SK-N-SH (cell line): ENCODE data around the gene SMAD7. TPM values are rescaled to one million over a fixed set of nuclear protein-coding genes. Genes with fewer than 3 reads are reported as not detected.

Experiments used
- CTCF ChIA-PET: fragments of 300-600, 350-600 bp; formaldehyde crosslinking; extraction: SDS; loops from one replicate; lab custom pipeline; 2021; lab: Yijun Ruan, JAX
- POLR2A ChIA-PET: fragments of 350-600 bp; sonication (Branson Sonifier 250); formaldehyde crosslinking; extraction: SDS; loops from one replicate; lab custom pipeline; 2020; ENCODE audit warnings: antibody characterized with exemption, inconsistent platforms; lab: Yijun Ruan, JAX
- DNase-seq: peaks from one replicate; pipeline ENCODE4 v3.0.0; 2012
- H2AFZ ChIP-seq: fragments of 200-600 bp; sonication (generic); 2 replicates; pipeline ENCODE4 v1.8.1; 2016; ENCODE audit warnings: antibody characterized with exemption, mild to moderate bottlenecking, low read depth
- H3F3A ChIP-seq: fragments of 200-600 bp; sonication (generic); replicated peaks from 2 replicates; pipeline ENCODE3; 2016; ENCODE audit warnings: antibody characterized with exemption, mild to moderate bottlenecking; ENCODE audit not compliant: insufficient read depth
- H3K27ac ChIP-seq, 2 experiments: fragments of 200-500 bp in 1 of 2; fragments of 200-600 bp in 1 of 2; sonication (Bioruptor generic) in 1 of 2; sonication (generic), shearing (Covaris generic) in 1 of 2; 2 replicates each; pipeline versions ENCODE4 v1.5.1 to v1.6.1; 2014 to 2016; ENCODE audit warnings: low read depth in 2 of 2, inconsistent platforms in 1 of 2, low read length in 1 of 2, mild to moderate bottlenecking in 1 of 2, mixed read lengths in 1 of 2
- H3K27me3 ChIP-seq: fragments of 200-600 bp; sonication (generic), shearing (Covaris generic); 2 replicates; pipeline ENCODE4 v1.6.1; 2016; ENCODE audit warnings: mixed run types; ENCODE audit not compliant: insufficient read depth
- H3K36me3 ChIP-seq, 2 experiments: fragments of 200-500 bp in 1 of 2; fragments of 200-600 bp in 1 of 2; sonication (Bioruptor generic) in 1 of 2; sonication (generic) in 1 of 2; replicated peaks in 1 of 2; 2 replicates each; pipeline versions ENCODE3 to v1.5.1; 2014 to 2016; ENCODE audit warnings: low read length in 1 of 2, mild to moderate bottlenecking in 1 of 2; ENCODE audit not compliant: insufficient read depth in 2 of 2, control insufficient read depth in 1 of 2
- H3K4me1 ChIP-seq, 2 experiments: fragments of 200-500 bp in 1 of 2; fragments of 200-600 bp in 1 of 2; sonication (Bioruptor generic) in 1 of 2; sonication (generic), shearing (Covaris generic) in 1 of 2; 2 replicates each; pipeline versions ENCODE4 v1.5.1 to v1.6.1; 2014 to 2016; ENCODE audit warnings: low read depth in 1 of 2, low read length in 1 of 2, mixed run types in 1 of 2; ENCODE audit not compliant: insufficient read depth in 2 of 2, control insufficient read depth in 1 of 2
- H3K4me2 ChIP-seq: fragments of 200-600 bp; sonication (generic), shearing (Covaris generic); 2 replicates; pipeline ENCODE4 v1.6.1; 2017; ENCODE audit warnings: mixed run types
- H3K4me3 ChIP-seq, 2 experiments: fragments of 200-500 bp in 1 of 2; fragments of 200-600 bp in 1 of 2; sonication (Bioruptor generic) in 1 of 2; sonication (generic), shearing (Covaris generic) in 1 of 2; 2 replicates each; pipeline versions ENCODE4 v1.5.1 to v1.8.1; 2014 to 2016; ENCODE audit warnings: low read depth in 2 of 2, inconsistent platforms in 1 of 2, low read length in 1 of 2, mild to moderate bottlenecking in 1 of 2, mixed read lengths in 1 of 2, moderate library complexity in 1 of 2
- H3K79me2 ChIP-seq: fragments of 200-600 bp; sonication (generic); 2 replicates; pipeline ENCODE4 v1.8.1; 2017; ENCODE audit warnings: mild to moderate bottlenecking; ENCODE audit not compliant: insufficient read depth
- H3K9ac ChIP-seq: fragments of 200-600 bp; sonication (generic); 2 replicates; pipeline ENCODE4 v1.6.1; 2017; ENCODE audit warnings: mixed run types
- H3K9me2 ChIP-seq: fragments of 200-600 bp; sonication (generic); 2 replicates; pipeline ENCODE4 v1.6.1; 2017; ENCODE audit warnings: mixed run types
- H3K9me3 ChIP-seq: fragments of 200-600 bp; sonication (generic); 2 replicates; pipeline ENCODE4 v1.6.1; 2017; ENCODE audit warnings: mixed run types, mild to moderate bottlenecking, moderate library complexity
- H4K20me1 ChIP-seq: fragments of 200-600 bp; sonication (generic); 2 replicates; pipeline ENCODE4 v1.6.1; 2017; ENCODE audit warnings: mild to moderate bottlenecking, mixed run types; ENCODE audit not compliant: insufficient read depth
- CHD2 ChIP-seq: fragments of 150-350 bp; IDR thresholded peaks from 2 replicates; pipeline ENCODE4 v1.6.1; 2018; ENCODE audit warnings: low read length; ENCODE audit not compliant: partially characterized antibody
- EZH2phosphoT487 ChIP-seq: fragments of 200-600 bp; sonication (generic); IDR thresholded peaks from 2 replicates; pipeline ENCODE4 v1.6.1; 2017; ENCODE audit warnings: low read depth, mixed run types, mild to moderate bottlenecking, antibody characterized with exemption, moderate library complexity, borderline replicate concordance
- FOSL2 ChIP-seq: IDR thresholded peaks from 2 replicates; pipeline ENCODE4 v1.4.0; 2012; ENCODE audit warnings: low read depth, mild to moderate bottlenecking, moderate library complexity, borderline replicate concordance
- FOXJ3 ChIP-seq: sonication (generic); formaldehyde crosslinking; IDR thresholded peaks from 2 replicates; pipeline ENCODE4 v1.5.1; 2020; ENCODE audit warnings: mild to moderate bottlenecking, missing genetic modification reagents
- FOXM1 ChIP-seq: IDR thresholded peaks from 2 replicates; pipeline ENCODE4 v1.4.0; 2012; ENCODE audit warnings: low read depth, mild to moderate bottlenecking
- GATA2 ChIP-seq: sonication (generic); formaldehyde crosslinking; IDR thresholded peaks from 2 replicates; pipeline ENCODE4 v1.5.0; 2020; ENCODE audit warnings: mild to moderate bottlenecking, missing genetic modification reagents
- JUND ChIP-seq: IDR thresholded peaks from 2 replicates; pipeline ENCODE4 v1.4.0; 2012
- MAX ChIP-seq: IDR thresholded peaks from 2 replicates; pipeline ENCODE4 v1.4.0; 2012; ENCODE audit warnings: low read depth
- NFIC ChIP-seq: IDR thresholded peaks from 2 replicates; pipeline ENCODE4 v1.4.0; 2012; ENCODE audit warnings: borderline replicate concordance
- NRF1 ChIP-seq: IDR thresholded peaks from 2 replicates; pipeline ENCODE4 v1.6.1; 2012; ENCODE audit warnings: low read depth, mild to moderate bottlenecking, low read length
- POLR2AphosphoS5 ChIP-seq: IDR thresholded peaks from 2 replicates; pipeline ENCODE4 v1.6.1; 2012; ENCODE audit warnings: low read depth, low read length
- RAD21 ChIP-seq: IDR thresholded peaks from 2 replicates; pipeline ENCODE4 v1.6.1; 2012; ENCODE audit warnings: mild to moderate bottlenecking, low read length
- RCOR1 ChIP-seq: fragments of 150-350 bp; IDR thresholded peaks from 2 replicates; pipeline ENCODE4 v1.6.1; 2017; ENCODE audit warnings: antibody characterized with exemption, low read length
- SIN3A ChIP-seq: IDR thresholded peaks from 2 replicates; pipeline ENCODE4 v1.6.1; 2012; ENCODE audit warnings: low read depth, mild to moderate bottlenecking, low read length, moderate library complexity, borderline replicate concordance
- SMC3 ChIP-seq: IDR thresholded peaks from 2 replicates; pipeline ENCODE4 v1.6.1; 2012; ENCODE audit warnings: low read depth, low read length, improper control_type of control experiment
- TAF1 ChIP-seq: IDR thresholded peaks from 2 replicates; pipeline ENCODE4 v1.6.1; 2012; ENCODE audit warnings: low read depth, mild to moderate bottlenecking, low read length, moderate library complexity, borderline replicate concordance
- USF1 ChIP-seq: IDR thresholded peaks from 2 replicates; pipeline ENCODE4 v1.4.0; 2012; ENCODE audit warnings: low read depth, borderline replicate concordance
- YY1 ChIP-seq: IDR thresholded peaks from 2 replicates; pipeline ENCODE4 v1.4.0; 2012; ENCODE audit warnings: low read depth, mild to moderate bottlenecking
- WGBS: methylation state at CpG from one replicate; pipeline ENCODE4 v1.1.6; 2017; ENCODE audit warnings: low lambda C conversion rate; 5-methylcytosine and 5-hydroxymethylcytosine counted together
- polyA plus RNA-seq, 3 experiments: library from polyadenylated mRNA; depleted of rRNA; stranded (reverse); fragments of >200 nt; gene quantifications; 2 replicates each; pipeline ENCODE4 v1.2.3, GENCODE V29; 2012
- TF ChIP-seq, protein P1 (sequence below): IDR thresholded peaks from 2 replicates; pipeline ENCODE4 v1.4.0; 2012; ENCODE audit warnings: low read depth, borderline replicate concordance
- TF ChIP-seq, protein P2 (sequence below): IDR thresholded peaks from 2 replicates; pipeline ENCODE4; 2012
- TF ChIP-seq, protein P3 (sequence below): fragments of 150-350 bp; IDR thresholded peaks from 2 replicates; pipeline ENCODE4 v1.6.1; 2016; ENCODE audit warnings: mild to moderate bottlenecking, low read depth, low read length

The SMAD7 gene
- polyA plus RNA-seq, 1 of the 3 experiments (the other 2 are of a cell fraction), result 20.0 TPM

- H3F3A ChIP-seq, result peaks cover 23% of the 10 kb centered on the region
- H2AFZ ChIP-seq, result peak overlapping the region; percentile 63; the same call in 1 of the 2 replicates
- H3K36me3 ChIP-seq, result peaks cover 0 to 5% of the 10 kb centered on the region in 2 experiments
- H3K4me2 ChIP-seq, result peak overlapping the region; percentile 52
- peak overlapping the region; percentile 8 to 99; a peak in 3 of 4 replicates for H3K27ac ChIP-seq
- H4K20me1 ChIP-seq, result no peaks in the 10 kb centered on the region
- H3K4me1 ChIP-seq, result peaks cover 9 to 19% of the 10 kb centered on the region in 2 experiments; a peak in 3 of 4 replicates
- 54% methylated on average over 3 of the region's 4 CpGs for WGBS
- peak overlapping the region; percentile 76; the same call in 1 of the 2 replicates for H3K9ac ChIP-seq
- no peak for DNase-seq
- POLR2A ChIA-PET, result interaction anchor here (1.1 kb wide), 1 partner anchor 42 kb away, joined by 3 read pairs; no protein-coding TSS in a partner anchor
- H3K27me3 ChIP-seq, result no peaks in the 10 kb centered on the region
- TF ChIP-seq, protein P1, sequence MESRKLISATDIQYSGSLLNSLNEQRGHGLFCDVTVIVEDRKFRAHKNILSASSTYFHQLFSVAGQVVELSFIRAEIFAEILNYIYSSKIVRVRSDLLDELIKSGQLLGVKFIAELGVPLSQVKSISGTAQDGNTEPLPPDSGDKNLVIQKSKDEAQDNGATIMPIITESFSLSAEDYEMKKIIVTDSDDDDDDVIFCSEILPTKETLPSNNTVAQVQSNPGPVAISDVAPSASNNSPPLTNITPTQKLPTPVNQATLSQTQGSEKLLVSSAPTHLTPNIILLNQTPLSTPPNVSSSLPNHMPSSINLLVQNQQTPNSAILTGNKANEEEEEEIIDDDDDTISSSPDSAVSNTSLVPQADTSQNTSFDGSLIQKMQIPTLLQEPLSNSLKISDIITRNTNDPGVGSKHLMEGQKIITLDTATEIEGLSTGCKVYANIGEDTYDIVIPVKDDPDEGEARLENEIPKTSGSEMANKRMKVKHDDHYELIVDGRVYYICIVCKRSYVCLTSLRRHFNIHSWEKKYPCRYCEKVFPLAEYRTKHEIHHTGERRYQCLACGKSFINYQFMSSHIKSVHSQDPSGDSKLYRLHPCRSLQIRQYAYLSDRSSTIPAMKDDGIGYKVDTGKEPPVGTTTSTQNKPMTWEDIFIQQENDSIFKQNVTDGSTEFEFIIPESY, result no peak
- no peak for TF ChIP-seq FOSL2
- no peak for TF ChIP-seq MAX
- no peak for TF ChIP-seq CHD2
- no peak for TF ChIP-seq FOXM1
- TF ChIP-seq, protein P2, sequence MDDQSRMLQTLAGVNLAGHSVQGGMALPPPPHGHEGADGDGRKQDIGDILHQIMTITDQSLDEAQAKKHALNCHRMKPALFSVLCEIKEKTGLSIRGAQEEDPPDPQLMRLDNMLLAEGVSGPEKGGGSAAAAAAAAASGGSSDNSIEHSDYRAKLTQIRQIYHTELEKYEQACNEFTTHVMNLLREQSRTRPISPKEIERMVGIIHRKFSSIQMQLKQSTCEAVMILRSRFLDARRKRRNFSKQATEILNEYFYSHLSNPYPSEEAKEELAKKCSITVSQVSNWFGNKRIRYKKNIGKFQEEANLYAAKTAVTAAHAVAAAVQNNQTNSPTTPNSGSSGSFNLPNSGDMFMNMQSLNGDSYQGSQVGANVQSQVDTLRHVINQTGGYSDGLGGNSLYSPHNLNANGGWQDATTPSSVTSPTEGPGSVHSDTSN, result no peak
- TF ChIP-seq EZH2phosphoT487, result no peak
- no peak for TF ChIP-seq NRF1
- no peak for TF ChIP-seq POLR2AphosphoS5
- no peak for TF ChIP-seq RAD21
- no peak for TF ChIP-seq NFIC
- TF ChIP-seq TAF1, result no peak
- peaks cover 28% of the 10 kb centered on the region for H3K79me2 ChIP-seq
- H3K9me3 ChIP-seq, result peaks cover 6% of the 10 kb centered on the region; the same call in 1 of the 2 replicates
- CTCF ChIA-PET, result interaction anchor here (1.1 to 1.7 kb wide), 4 partner anchors 8 to 189 kb away, joined by 3 to 4 read pairs (median 3); no protein-coding TSS in a partner anchor
- no peak overlapping the region for H3K4me3 ChIP-seq
- no peaks in the 10 kb centered on the region for H3K9me2 ChIP-seq
Measured at GRCh38 chr18:48901145-48902022, 49.4 kb downstream of the SMAD7 start.

DNA sequence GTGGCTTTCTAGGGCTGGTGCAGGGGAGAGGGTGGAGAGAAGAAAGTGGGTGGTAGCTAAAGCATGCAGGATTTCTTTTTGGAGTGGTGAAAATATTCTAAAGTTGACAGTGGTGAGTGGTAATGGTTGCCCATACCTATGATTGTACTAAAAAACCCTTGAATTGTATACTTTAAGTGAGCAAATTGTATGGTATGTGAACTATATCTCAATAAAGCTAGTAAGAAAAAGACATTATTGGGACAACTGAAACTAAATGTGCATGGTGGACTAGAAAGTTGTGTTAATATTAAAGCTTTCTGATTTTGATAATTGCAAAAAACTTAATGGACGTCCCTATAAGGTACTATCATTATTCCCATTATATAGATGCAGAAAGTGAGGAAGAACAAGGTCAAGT, 50.3 kb downstream of the SMAD7 start:
- Histone ChIP-seq H3K36me3 (peaks cover 0 to 5% of the 10 kb centered on the region in 2 experiments), H3K4me1 (peaks cover 9 to 19% of the 10 kb centered on the region in 2 experiments; a peak in 3 of 4 replicates), H3K9me2 (no peaks in the 10 kb centered on the region), H3K4me3 (no peak overlapping the region), H2AFZ (no peak overlapping the region), H3K4me2 (no peak overlapping the region), H3K9ac (no peak overlapping the region), H3K79me2 (peaks cover 28% of the 10 kb centered on the region), H3F3A (peaks cover 23% of the 10 kb centered on the region), H4K20me1 (no peaks in the 10 kb centered on the region), H3K27me3 (no peaks in the 10 kb centered on the region), H3K9me3 (peaks cover 6% of the 10 kb centered on the region; the same call in 1 of the 2 replicates), H3K27ac (no peak overlapping the region)
- POLR2A ChIA-PET, result no interaction called here
- no peak for DNase-seq
- WGBS, result 92% methylated on average over 1 of the region's 1 CpG
- CTCF ChIA-PET, result interaction anchor here (0.6 to 1.7 kb wide), 4 partner anchors 9 to 188 kb away, joined by 3 to 4 read pairs (median 3); no protein-coding TSS in a partner anchor
- TF ChIP-seq MAX, result no peak
- TF ChIP-seq FOXM1, result no peak
- TF ChIP-seq GATA2 (CRISPR knock-in tag), result no peak
- TF ChIP-seq JUND, result no peak
- no peak for TF ChIP-seq NFIC
- no peak for TF ChIP-seq SIN3A
- TF ChIP-seq USF1, result no peak
- TF ChIP-seq FOXJ3 (CRISPR knock-in tag), result no peak
- TF ChIP-seq RCOR1, result no peak
- TF ChIP-seq SMC3, result no peak
- no peak for TF ChIP-seq YY1
- TF ChIP-seq, protein P3, sequence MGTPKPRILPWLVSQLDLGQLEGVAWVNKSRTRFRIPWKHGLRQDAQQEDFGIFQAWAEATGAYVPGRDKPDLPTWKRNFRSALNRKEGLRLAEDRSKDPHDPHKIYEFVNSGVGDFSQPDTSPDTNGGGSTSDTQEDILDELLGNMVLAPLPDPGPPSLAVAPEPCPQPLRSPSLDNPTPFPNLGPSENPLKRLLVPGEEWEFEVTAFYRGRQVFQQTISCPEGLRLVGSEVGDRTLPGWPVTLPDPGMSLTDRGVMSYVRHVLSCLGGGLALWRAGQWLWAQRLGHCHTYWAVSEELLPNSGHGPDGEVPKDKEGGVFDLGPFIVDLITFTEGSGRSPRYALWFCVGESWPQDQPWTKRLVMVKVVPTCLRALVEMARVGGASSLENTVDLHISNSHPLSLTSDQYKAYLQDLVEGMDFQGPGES, result no peak
- no peak for TF ChIP-seq FOSL2
- no peak for TF ChIP-seq TAF1
